ENCODE data around the gene CHMP4A.
"Not testable (repeated sequence)": the region's sequence is repeated elsewhere in the genome, so short reads cannot be mapped to it uniquely, and the experiment has no call there.

The CHMP4A gene

GRCh38 chr14:24246765-24247212, 33.5 kb upstream of the CHMP4A start:
- no peak for DNase-seq

GRCh38 chr14:24245350-24245749, 32.1 kb upstream of the CHMP4A start:
- not testable (repeated sequence) for DNase-seq

GRCh38 chr14:24243336-24243836, 30.1 kb upstream of the CHMP4A start:
- no peak for DNase-seq

GRCh38 chr14:24241829-24242443, 28.6 kb upstream of the CHMP4A start:
- DNase-seq, result no peak

- DNase-seq, result no peak
These were observed 27.0 kb upstream of the CHMP4A start for GRCh38 chr14:24240110-24240918.

- no peak for DNase-seq
These were observed 25.3 kb upstream of the CHMP4A start for GRCh38 chr14:24238527-24239037.

GRCh38 chr14:24238123-24238522, 24.8 kb upstream of the CHMP4A start:
- no peak for DNase-seq

GRCh38 chr14:24237463-24237955, 24.2 kb upstream of the CHMP4A start:
- no peak for DNase-seq

- DNase-seq, result no peak
These were observed 23.6 kb upstream of the CHMP4A start for GRCh38 chr14:24236689-24237462.

GRCh38 chr14:24235804-24236688, 22.8 kb upstream of the CHMP4A start:
- DNase-seq, result no peak

GRCh38 chr14:24234095-24235005, 21.1 kb upstream of the CHMP4A start:
- no peak for DNase-seq

GRCh38 chr14:24233538-24233866, 20.2 kb upstream of the CHMP4A start:
- DNase-seq, result no peak

GRCh38 chr14:24232645-24233537, 19.6 kb upstream of the CHMP4A start, which contains the start of gene GMPR2:
Gene GMPR2, plus strand, starts transcription at chr14:24232929. Its CDS starts 325 bp downstream, at chr14:24233254.
- DNase-seq, result no peak

GRCh38 chr14:24232121-24232644, 18.9 kb upstream of the CHMP4A start, which contains the start of gene NEDD8:
Gene NEDD8, minus strand, starts transcription at chr14:24232367. Its CDS starts 100 bp downstream, at chr14:24232267.
- DNase-seq, result peak; percentile 92

- peak; percentile 63 for DNase-seq
These were observed 18.2 kb upstream of the CHMP4A start for GRCh38 chr14:24231263-24232120.

GRCh38 chr14:24228902-24229301, 15.6 kb upstream of the CHMP4A start:
- DNase-seq, result no peak

GRCh38 chr14:24226473-24226872, 13.2 kb upstream of the CHMP4A start:
- no peak for DNase-seq

- DNase-seq, result no peak
These were observed 11.4 kb upstream of the CHMP4A start for GRCh38 chr14:24224618-24225071.

All from activated CD8-positive, alpha-beta memory T cell treated with anti-CD3 and anti-CD28 coated beads, Interleukin-2, amount 50 U/mL, for 48 hours (primary cell).